Measurements from ENCODE around the gene DAZAP1. TPM values are rescaled to one million over a fixed set of nuclear protein-coding genes. Genes with fewer than 3 reads are reported as not detected.
A peak's percentile ranks its signal among the peaks of the same experiment; 100 is the strongest.

The DAZAP1 gene
- total RNA-seq, 1 donor from 2014 or later = 107 TPM

- TF ChIP-seq EZH2phosphoT487 (IDR thresholded peaks at IDR 0.05) = no peak
- no peak for TF ChIP-seq CTCF (IDR thresholded peaks at IDR 0.05)
- TF ChIP-seq EZH2 (IDR thresholded peaks at IDR 0.05) = no peak
- no peaks in the 10 kb centered on the region for H3K4me1 ChIP-seq
- H3K4me2 ChIP-seq = no peak overlapping the region
- H4K20me1 ChIP-seq (ENCODE audit: low read depth) = peaks cover 24% of the 10 kb centered on the region
- no peaks in the 10 kb centered on the region for H3K27me3 ChIP-seq
- DNase-seq (ENCODE audit: low spot score) = no peak
- H3K4me1 Mint-ChIP-seq = peaks cover 2% of the 10 kb centered on the region
- no peak overlapping the region for H3K4me3 Mint-ChIP-seq
- no peaks in the 10 kb centered on the region for H3F3A ChIP-seq (ENCODE audit: low read depth)
- H3K9me3 Mint-ChIP-seq = no peaks in the 10 kb centered on the region
- no peak overlapping the region for H2AFZ ChIP-seq (replicated peaks)
- no peaks in the 10 kb centered on the region for H3K9me3 ChIP-seq (ENCODE audit: low read depth)
- H3K4me3 ChIP-seq = no peak overlapping the region
- H3K27ac ChIP-seq = no peak overlapping the region
- peaks cover 2% of the 10 kb centered on the region for H3K27me3 Mint-ChIP-seq (ENCODE audit: insufficient read depth, low read depth)
- H3K36me3 ChIP-seq = no peaks in the 10 kb centered on the region
- no peak overlapping the region for H3K27ac Mint-ChIP-seq
- peak overlapping the region; percentile 32 for H3K9ac ChIP-seq
- H3K36me3 Mint-ChIP-seq = peaks cover 7% of the 10 kb centered on the region
- peaks cover under 1% of the 10 kb centered on the region for H3K79me2 ChIP-seq (ENCODE audit: low read depth)
Observed at GRCh38 chr19:1395194-1396018, 12.0 kb upstream of the DAZAP1 start.

- DNase-seq (ENCODE audit: low spot score) = no peak
- Histone ChIP-seq H3K27me3 (no peaks in the 10 kb centered on the region), H3K9ac (no peak overlapping the region), H3K79me2 (ENCODE audit: low read depth) (peaks cover 8% of the 10 kb centered on the region), H3K9me3 (ENCODE audit: low read depth) (no peaks in the 10 kb centered on the region), H3K27ac (no peak overlapping the region), H3F3A (ENCODE audit: low read depth) (no peaks in the 10 kb centered on the region), H2AFZ (replicated peaks) (no peak overlapping the region), H3K4me2 (no peak overlapping the region), H4K20me1 (ENCODE audit: low read depth) (peaks cover 24% of the 10 kb centered on the region), H3K4me1 (no peaks in the 10 kb centered on the region), H3K36me3 (no peaks in the 10 kb centered on the region), H3K4me3 (no peak overlapping the region)
- Mint-ChIP-seq H3K27me3 (ENCODE audit: insufficient read depth, low read depth) (peaks cover 2% of the 10 kb centered on the region), H3K4me1 (peaks cover 2% of the 10 kb centered on the region), H3K36me3 (peaks cover 6% of the 10 kb centered on the region), H3K4me3 (no peak overlapping the region), H3K9me3 (no peaks in the 10 kb centered on the region), H3K27ac (no peak overlapping the region)
- TF ChIP-seq CTCF (IDR thresholded peaks at IDR 0.05) (no peak), EZH2phosphoT487 (IDR thresholded peaks at IDR 0.05) (no peak), EZH2 (IDR thresholded peaks at IDR 0.05) (no peak)
Observed at GRCh38 chr19:1396019-1396767, 11.2 kb upstream of the DAZAP1 start.

- Histone ChIP-seq H3K79me2 (ENCODE audit: low read depth) (peaks cover 8% of the 10 kb centered on the region), H3K4me1 (no peaks in the 10 kb centered on the region), H3K27me3 (peaks cover 4% of the 10 kb centered on the region), H3K4me2 (no peak overlapping the region), H4K20me1 (ENCODE audit: low read depth) (peaks cover 24% of the 10 kb centered on the region), H3K4me3 (no peak overlapping the region), H2AFZ (replicated peaks) (no peak overlapping the region), H3F3A (ENCODE audit: low read depth) (no peaks in the 10 kb centered on the region), H3K9ac (no peak overlapping the region), H3K27ac (no peak overlapping the region), H3K9me3 (ENCODE audit: low read depth) (no peaks in the 10 kb centered on the region), H3K36me3 (no peaks in the 10 kb centered on the region)
- no peak for DNase-seq (ENCODE audit: low spot score)
- Mint-ChIP-seq H3K36me3 (peaks cover 5% of the 10 kb centered on the region), H3K4me3 (no peak overlapping the region), H3K27me3 (ENCODE audit: insufficient read depth, low read depth) (peaks cover 2% of the 10 kb centered on the region), H3K27ac (no peak overlapping the region), H3K9me3 (no peaks in the 10 kb centered on the region), H3K4me1 (peaks cover 2% of the 10 kb centered on the region)
- TF ChIP-seq EZH2 (IDR thresholded peaks at IDR 0.05) (no peak), EZH2phosphoT487 (IDR thresholded peaks at IDR 0.05) (no peak)
Observed at GRCh38 chr19:1396768-1397679, 10.4 kb upstream of the DAZAP1 start.
